ENCODE data around the gene S100A4.

The S100A4 gene

GRCh38 chr1:153507926-153508583, 37.6 kb downstream of the S100A4 start:
- DNase-seq (ENCODE audit: low spot score): no peak

- DNase-seq (ENCODE audit: low spot score): no peak
These were observed 38.7 kb downstream of the S100A4 start for GRCh38 chr1:153506831-153507413.

GRCh38 chr1:153506386-153506785, 39.2 kb downstream of the S100A4 start:
- DNase-seq (ENCODE audit: low spot score): no peak

- no peak for DNase-seq (ENCODE audit: low spot score)
These were observed 40.0 kb downstream of the S100A4 start for GRCh38 chr1:153505576-153505975.

GRCh38 chr1:153503766-153504165, 41.8 kb downstream of the S100A4 start:
- DNase-seq (ENCODE audit: low spot score): no peak

- no peak for DNase-seq (ENCODE audit: low spot score)
These were observed 46.9 kb downstream of the S100A4 start for GRCh38 chr1:153498746-153499145.

- DNase-seq (ENCODE audit: low spot score): no peak
These were observed 50.1 kb downstream of the S100A4 start for GRCh38 chr1:153495536-153495935.

- DNase-seq (ENCODE audit: low spot score): peak; percentile 65
These were observed 50.5 kb downstream of the S100A4 start for GRCh38 chr1:153494976-153495535.
